ENCODE measurements around the gene ERBB4.
"Not testable (repeated sequence)": the region's sequence is repeated elsewhere in the genome, so short reads cannot be mapped to it uniquely, and the experiment has no call there.

ERBB4 gene

DNA sequence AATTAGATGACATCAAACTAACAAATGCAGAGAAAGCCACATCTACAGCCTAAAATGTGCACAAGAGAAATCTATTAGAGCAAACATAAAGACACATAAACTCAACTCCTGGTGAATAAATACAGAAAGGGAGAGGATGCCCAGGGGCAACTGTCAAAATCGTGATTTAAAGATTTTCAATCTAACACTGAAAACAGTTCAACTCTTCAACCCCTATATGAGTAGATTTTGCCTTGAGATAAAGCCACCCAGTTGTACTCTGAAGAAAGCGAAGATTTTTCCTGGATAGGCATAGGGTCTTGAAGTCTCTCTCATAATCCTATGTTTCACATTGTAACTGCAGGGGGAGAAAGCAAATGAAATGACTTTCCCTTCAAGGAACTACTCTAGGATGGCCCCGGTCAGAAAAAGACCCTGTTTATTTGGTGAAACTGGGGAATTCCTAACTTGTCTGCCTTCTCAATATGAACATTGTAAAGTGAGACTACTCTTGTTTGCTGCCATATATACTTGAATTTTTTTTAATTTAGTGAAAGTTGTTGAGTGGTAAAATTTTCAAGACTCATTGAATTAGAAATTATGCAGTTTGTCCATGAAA, 226.7 kb downstream of the ERBB4 start:
- no peak for DNase-seq (ENCODE audit: low read depth in 4 of 4, low spot score in 1 of 4)

GRCh38 chr2:212299943-212300342, 238.7 kb downstream of the ERBB4 start:
- no peak for DNase-seq (ENCODE audit: low read depth in 4 of 4, low spot score in 1 of 4)

DNA sequence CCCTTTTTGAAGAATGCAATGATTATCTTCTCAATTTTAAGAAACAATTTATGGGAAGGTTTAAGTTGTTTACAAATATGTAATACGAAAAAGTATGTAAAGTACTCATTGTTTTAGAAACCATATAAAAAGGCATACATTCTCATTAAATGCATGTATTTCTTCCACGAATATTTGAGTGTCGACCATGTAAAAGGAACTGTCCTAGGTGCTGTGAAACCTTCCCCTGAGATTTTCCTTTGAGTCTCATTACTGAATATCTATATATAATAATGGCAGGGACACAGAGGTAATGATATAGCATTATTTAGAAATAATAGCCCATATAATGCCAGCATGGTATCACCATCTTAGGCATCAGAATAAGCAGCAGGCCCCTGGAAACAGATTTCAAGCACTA, 239.3 kb downstream of the ERBB4 start:
- no peak for DNase-seq (ENCODE audit: low read depth in 4 of 4, low spot score in 1 of 4)

- no peak for DNase-seq (ENCODE audit: low read depth in 4 of 4, low spot score in 1 of 4)
Observed at GRCh38 chr2:212295571-212295970, 243.0 kb downstream of the ERBB4 start.

- DNase-seq (ENCODE audit: low read depth in 4 of 4, low spot score in 1 of 4): no peak
Observed at GRCh38 chr2:212294816-212295215, 243.8 kb downstream of the ERBB4 start.

GRCh38 chr2:212289301-212289700, 249.3 kb downstream of the ERBB4 start:
- DNase-seq (ENCODE audit: low read depth in 4 of 4, low spot score in 1 of 4): no peak

GRCh38 chr2:212288308-212288707, 250.3 kb downstream of the ERBB4 start:
- DNase-seq (ENCODE audit: low read depth in 4 of 4, low spot score in 1 of 4): no peak

DNA sequence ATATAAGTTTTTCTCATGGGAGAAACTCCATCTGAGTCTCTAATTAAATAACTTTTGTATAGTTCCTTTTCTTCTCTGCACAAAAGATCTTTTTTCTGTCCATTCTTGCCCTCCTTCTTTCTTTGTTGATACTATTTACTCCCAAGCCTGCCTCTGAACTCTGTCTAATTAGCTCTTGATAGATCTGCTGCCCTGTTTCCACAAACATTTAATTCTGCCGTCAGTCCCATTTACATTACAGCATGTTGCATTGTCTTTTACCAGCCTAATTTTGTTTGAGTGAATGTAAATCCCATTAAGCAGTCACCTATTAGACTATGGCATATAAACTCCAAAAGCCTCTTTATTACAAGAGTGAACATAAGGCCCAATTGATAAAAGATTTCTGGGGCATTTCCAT, 254.4 kb downstream of the ERBB4 start:
- DNase-seq (ENCODE audit: low read depth in 4 of 4, low spot score in 1 of 4): no peak

- DNase-seq (ENCODE audit: low read depth in 4 of 4, low spot score in 1 of 4): no peak
Observed at GRCh38 chr2:212282671-212283261, 255.8 kb downstream of the ERBB4 start.

DNA sequence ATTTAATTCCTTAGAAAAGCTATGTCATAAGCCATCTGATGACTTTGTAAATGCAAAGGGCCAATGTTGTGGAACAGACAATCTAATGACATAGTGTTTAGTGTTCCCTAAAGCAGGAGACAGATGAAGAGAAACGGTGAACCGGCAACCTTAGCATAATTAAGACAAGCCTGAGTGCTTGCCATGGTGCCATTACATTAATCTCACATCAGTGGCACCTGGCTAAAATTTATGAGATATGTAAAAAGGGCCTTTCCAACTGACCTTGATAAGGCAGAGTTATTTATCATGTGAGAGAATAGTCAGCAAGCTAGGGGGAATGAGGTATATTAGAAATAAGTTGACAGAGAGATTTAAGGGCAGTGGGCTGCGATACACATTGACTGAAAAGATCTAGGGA, 261.8 kb downstream of the ERBB4 start:
- no peak for DNase-seq (ENCODE audit: low read depth in 4 of 4, low spot score in 1 of 4)

DNA sequence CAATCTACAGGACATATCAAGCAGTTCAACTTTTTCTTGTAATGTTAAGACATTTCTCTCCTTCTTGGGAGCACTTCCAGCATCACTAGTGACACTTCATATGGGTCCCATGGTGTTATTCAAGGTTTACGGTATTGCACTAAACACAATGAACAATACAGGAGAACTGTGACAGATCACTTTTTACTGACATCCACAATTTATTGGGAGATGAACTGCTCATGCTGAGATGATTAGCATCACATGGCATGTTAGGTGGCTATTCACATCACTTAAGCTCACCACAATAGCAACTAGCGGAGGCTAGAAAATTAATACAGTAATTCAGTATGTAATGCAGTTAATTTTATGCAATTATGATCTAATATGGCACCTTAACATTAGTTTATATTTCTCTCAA, 264.4 kb downstream of the ERBB4 start:
- DNase-seq (ENCODE audit: low read depth in 4 of 4, low spot score in 1 of 4): no peak

GRCh38 chr2:212271583-212271982, 267.0 kb downstream of the ERBB4 start:
- no peak for DNase-seq (ENCODE audit: low read depth in 4 of 4, low spot score in 1 of 4)

GRCh38 chr2:212269005-212269404, 269.6 kb downstream of the ERBB4 start:
- no peak for DNase-seq (ENCODE audit: low read depth in 4 of 4, low spot score in 1 of 4)

- no peak for DNase-seq (ENCODE audit: low read depth in 4 of 4, low spot score in 1 of 4)
Observed at GRCh38 chr2:212266297-212266696, 272.3 kb downstream of the ERBB4 start.

- DNase-seq (ENCODE audit: low read depth in 4 of 4, low spot score in 1 of 4): no peak
Observed at GRCh38 chr2:212265777-212266176, 272.8 kb downstream of the ERBB4 start.

GRCh38 chr2:212264187-212264586, 274.4 kb downstream of the ERBB4 start:
- DNase-seq (ENCODE audit: low read depth in 4 of 4, low spot score in 1 of 4): no peak

GRCh38 chr2:212259226-212259625, 279.4 kb downstream of the ERBB4 start:
- DNase-seq (ENCODE audit: low read depth in 4 of 4, low spot score in 1 of 4): no peak

DNA sequence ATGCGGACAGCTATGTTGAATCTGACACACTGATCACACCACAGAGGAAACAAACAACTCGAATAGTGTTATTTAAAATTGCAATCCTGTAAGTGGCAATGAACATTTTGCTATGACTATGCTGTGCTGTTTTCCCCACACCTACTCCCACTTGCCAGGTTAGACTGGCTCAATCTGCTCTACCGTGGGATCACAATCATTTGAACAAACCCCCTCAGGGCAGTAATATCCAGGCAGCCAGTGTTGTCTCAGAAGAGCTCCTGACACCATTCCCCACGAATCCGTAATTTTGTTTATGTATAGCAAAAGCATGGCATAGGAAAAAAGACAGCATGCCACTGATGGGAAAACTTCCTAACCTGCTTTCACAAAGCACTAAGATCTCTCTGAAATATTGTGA, 284.3 kb downstream of the ERBB4 start:
- no peak for DNase-seq (ENCODE audit: low read depth in 4 of 4, low spot score in 1 of 4)

GRCh38 chr2:212249451-212249850, 289.2 kb downstream of the ERBB4 start:
- no peak for DNase-seq (ENCODE audit: low read depth in 4 of 4, low spot score in 1 of 4)

- no peak for DNase-seq (ENCODE audit: low read depth in 4 of 4, low spot score in 1 of 4)
Observed at GRCh38 chr2:212245880-212246279, 292.7 kb downstream of the ERBB4 start.

DNA sequence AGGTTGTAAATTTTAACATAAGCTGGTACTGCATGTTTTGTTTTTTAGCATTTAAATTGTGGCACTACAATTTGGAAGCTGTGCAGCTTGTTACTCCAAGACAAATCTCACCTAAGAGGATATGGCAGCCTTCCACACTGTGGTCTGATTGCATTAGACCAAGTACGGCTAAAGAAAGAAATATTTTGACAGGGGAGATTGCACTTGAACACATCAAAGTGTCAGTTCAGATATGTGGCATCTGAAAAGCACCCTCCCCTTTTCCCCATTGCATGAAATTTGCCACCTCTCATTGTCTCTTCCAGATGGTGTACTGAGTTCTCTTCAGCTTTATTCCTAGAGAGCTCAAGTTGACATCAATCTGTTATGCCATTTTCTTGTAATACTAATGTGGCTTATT, 295.9 kb downstream of the ERBB4 start:
- no peak for DNase-seq (ENCODE audit: low read depth in 4 of 4, low spot score in 1 of 4)

GRCh38 chr2:212238152-212238551, 300.4 kb downstream of the ERBB4 start:
- DNase-seq (ENCODE audit: low read depth in 4 of 4, low spot score in 1 of 4): not testable (repeated sequence)

DNA sequence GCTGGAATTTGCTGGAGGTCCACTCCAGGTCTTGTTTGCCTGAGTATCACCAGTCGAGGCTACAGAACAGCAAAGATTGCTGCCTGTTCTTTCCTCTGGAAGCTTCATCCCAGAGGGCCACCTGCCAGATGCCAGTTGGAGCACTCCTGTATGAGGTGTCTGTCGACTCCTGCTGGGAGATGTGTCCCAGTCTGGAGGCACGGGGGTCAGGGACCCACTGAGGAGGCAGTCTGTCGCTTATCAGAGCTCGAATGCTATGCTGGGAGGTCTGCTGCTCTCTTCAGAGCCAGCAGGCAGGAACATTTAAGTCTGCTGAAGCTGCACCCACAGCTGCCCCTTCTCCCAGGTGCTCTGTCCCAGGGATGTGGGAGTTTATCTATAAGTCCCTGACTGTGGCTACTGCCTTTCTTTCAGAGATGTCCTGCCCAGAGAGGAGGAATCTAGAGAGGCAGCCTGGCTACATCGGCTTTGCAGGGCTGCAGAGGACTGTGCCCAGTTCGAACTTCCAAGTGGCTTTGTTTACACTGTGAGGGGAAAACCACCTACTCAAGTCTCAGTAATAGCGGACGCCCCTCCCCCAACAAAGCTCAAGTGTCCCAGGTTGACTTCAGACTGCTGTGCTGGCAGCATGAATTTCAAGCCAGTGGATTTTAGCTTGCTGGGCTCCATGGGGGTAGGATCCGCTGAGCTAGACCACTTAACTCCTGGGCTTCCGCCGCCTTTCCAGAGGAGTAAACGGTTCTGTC, 301.1 kb downstream of the ERBB4 start:
- no peak for DNase-seq (ENCODE audit: low read depth in 4 of 4, low spot score in 1 of 4)
